ENCODE measurements around the gene TEF. TPM values are rescaled to one million over a fixed set of nuclear protein-coding genes. Genes with fewer than 3 reads are reported as not detected.

TEF gene
- polyA plus RNA-seq, 2 donors, result 8.5 to 9.5 TPM

GRCh38 chr22:41361716-41362310 lies 19.9 kb upstream of the TEF start:
- Histone ChIP-seq H3K27me3 (ENCODE audit: control insufficient read depth in 1 of 2, insufficient read depth in 2 of 2, low read length in 2 of 2) (no peaks in the 10 kb centered on the region), H3K4me3 (ENCODE audit: low read depth in 1 of 2, low read length in 2 of 2) (no peak overlapping the region), H3K27ac (ENCODE audit: low read depth in 2 of 2, low read length in 1 of 2) (no peak overlapping the region), H3K36me3 (ENCODE audit: control insufficient read depth in 2 of 2, insufficient read depth in 2 of 2, low read length in 1 of 2) (peaks cover 8 to 19% of the 10 kb centered on the region in 2 donors), H3K9me3 (ENCODE audit: control insufficient read depth in 2 of 2, insufficient read depth in 1 of 2, low read depth in 1 of 2, low read length in 1 of 2) (no peaks in the 10 kb centered on the region), H3K4me1 (ENCODE audit: control insufficient read depth in 2 of 2, insufficient read depth in 2 of 2, low read length in 1 of 2) (peaks cover 2 to 3% of the 10 kb centered on the region in 2 donors)
- WGBS, 2 donors, result 89 to 93% methylated on average over 13 of the region's 13 CpGs

DNA sequence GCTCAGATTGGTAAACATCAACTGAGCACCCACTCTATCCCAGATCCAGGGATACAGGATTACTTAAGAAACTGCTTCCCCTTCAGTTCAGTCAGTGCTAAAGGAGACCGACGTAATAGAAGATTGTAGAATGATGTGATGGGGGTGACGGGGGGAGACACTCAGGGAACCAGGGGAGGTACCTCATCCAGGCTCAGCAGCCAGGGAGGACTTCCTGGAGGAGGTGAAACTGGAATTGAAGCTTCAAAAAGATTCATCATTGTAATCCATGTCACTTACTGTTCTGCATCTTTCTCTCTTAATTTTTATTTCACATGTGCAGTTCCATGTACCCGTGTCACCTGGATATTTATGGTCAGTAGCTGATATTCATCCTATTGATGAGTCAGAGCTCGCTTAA lies 19.1 kb upstream of the TEF start:
- 86 to 89% methylated on average over 5 of the region's 5 CpGs for WGBS, 2 donors
- no peak overlapping the region for H3K27ac ChIP-seq (ENCODE audit: low read depth in 2 of 2, low read length in 1 of 2)
- no peak overlapping the region for H3K4me3 ChIP-seq (ENCODE audit: low read depth in 1 of 2, low read length in 2 of 2)
- H3K36me3 ChIP-seq (ENCODE audit: control insufficient read depth in 2 of 2, insufficient read depth in 2 of 2, low read length in 1 of 2), result peaks cover 3 to 14% of the 10 kb centered on the region in 2 donors
- H3K9me3 ChIP-seq (ENCODE audit: control insufficient read depth in 2 of 2, insufficient read depth in 1 of 2, low read depth in 1 of 2, low read length in 1 of 2), result no peaks in the 10 kb centered on the region
- no peaks in the 10 kb centered on the region for H3K27me3 ChIP-seq (ENCODE audit: control insufficient read depth in 1 of 2, insufficient read depth in 2 of 2, low read length in 2 of 2)
- peaks cover 4 to 10% of the 10 kb centered on the region in 2 donors for H3K4me1 ChIP-seq (ENCODE audit: control insufficient read depth in 2 of 2, insufficient read depth in 2 of 2, low read length in 1 of 2)

GRCh38 chr22:41364233-41364632 lies 17.5 kb upstream of the TEF start:
- peaks cover 0 to 3% of the 10 kb centered on the region in 2 donors for H3K36me3 ChIP-seq (ENCODE audit: control insufficient read depth in 2 of 2, insufficient read depth in 2 of 2, low read length in 1 of 2)
- H3K4me1 ChIP-seq (ENCODE audit: control insufficient read depth in 2 of 2, insufficient read depth in 2 of 2, low read length in 1 of 2), result peaks cover 8 to 15% of the 10 kb centered on the region in 2 donors
- no peaks in the 10 kb centered on the region for H3K27me3 ChIP-seq (ENCODE audit: control insufficient read depth in 1 of 2, insufficient read depth in 2 of 2, low read length in 2 of 2)
- H3K9me3 ChIP-seq (ENCODE audit: control insufficient read depth in 2 of 2, insufficient read depth in 1 of 2, low read depth in 1 of 2, low read length in 1 of 2), result no peaks in the 10 kb centered on the region
- H3K27ac ChIP-seq (ENCODE audit: low read depth in 2 of 2, low read length in 1 of 2), result no peak overlapping the region
- 81 to 86% methylated on average over 6 of the region's 6 CpGs for WGBS, 2 donors
- H3K4me3 ChIP-seq (ENCODE audit: low read depth in 1 of 2, low read length in 2 of 2), result no peak overlapping the region

GRCh38 chr22:41364955-41365354 lies 16.8 kb upstream of the TEF start:
- Histone ChIP-seq H3K27ac (ENCODE audit: low read depth in 2 of 2, low read length in 1 of 2) (no peak overlapping the region), H3K4me1 (ENCODE audit: control insufficient read depth in 2 of 2, insufficient read depth in 2 of 2, low read length in 1 of 2) (peaks cover 8 to 15% of the 10 kb centered on the region in 2 donors), H3K36me3 (ENCODE audit: control insufficient read depth in 2 of 2, insufficient read depth in 2 of 2, low read length in 1 of 2) (peaks cover 0 to 3% of the 10 kb centered on the region in 2 donors), H3K9me3 (ENCODE audit: control insufficient read depth in 2 of 2, insufficient read depth in 1 of 2, low read depth in 1 of 2, low read length in 1 of 2) (no peaks in the 10 kb centered on the region), H3K4me3 (ENCODE audit: low read depth in 1 of 2, low read length in 2 of 2) (no peak overlapping the region), H3K27me3 (ENCODE audit: control insufficient read depth in 1 of 2, insufficient read depth in 2 of 2, low read length in 2 of 2) (no peaks in the 10 kb centered on the region)
- WGBS, 2 donors, result 55 to 62% methylated on average over 8 of the region's 8 CpGs

DNA sequence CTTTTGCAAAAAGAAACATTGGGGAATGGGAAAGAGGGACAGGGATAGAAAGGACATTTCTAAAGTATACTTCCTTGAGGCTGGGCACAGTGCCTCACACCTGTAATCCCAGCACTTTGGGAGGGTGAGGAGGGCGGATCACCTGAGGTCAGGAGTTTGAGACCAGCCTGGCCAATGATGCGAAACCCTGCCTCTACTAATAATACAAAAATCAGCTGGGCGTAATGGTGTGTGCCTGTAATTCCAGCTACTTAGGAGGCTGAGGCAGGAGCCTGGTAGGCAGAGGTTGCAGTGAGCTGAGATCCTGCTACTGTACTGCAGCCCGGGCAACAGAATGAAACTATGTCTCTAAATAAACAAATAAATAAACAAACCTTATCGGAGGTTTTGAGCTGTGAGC lies 16.3 kb upstream of the TEF start:
- WGBS, 2 donors, result 50 to 61% methylated on average over 5 of the region's 5 CpGs
- H3K27ac ChIP-seq (ENCODE audit: low read depth in 2 of 2, low read length in 1 of 2), result no peak overlapping the region

DNA sequence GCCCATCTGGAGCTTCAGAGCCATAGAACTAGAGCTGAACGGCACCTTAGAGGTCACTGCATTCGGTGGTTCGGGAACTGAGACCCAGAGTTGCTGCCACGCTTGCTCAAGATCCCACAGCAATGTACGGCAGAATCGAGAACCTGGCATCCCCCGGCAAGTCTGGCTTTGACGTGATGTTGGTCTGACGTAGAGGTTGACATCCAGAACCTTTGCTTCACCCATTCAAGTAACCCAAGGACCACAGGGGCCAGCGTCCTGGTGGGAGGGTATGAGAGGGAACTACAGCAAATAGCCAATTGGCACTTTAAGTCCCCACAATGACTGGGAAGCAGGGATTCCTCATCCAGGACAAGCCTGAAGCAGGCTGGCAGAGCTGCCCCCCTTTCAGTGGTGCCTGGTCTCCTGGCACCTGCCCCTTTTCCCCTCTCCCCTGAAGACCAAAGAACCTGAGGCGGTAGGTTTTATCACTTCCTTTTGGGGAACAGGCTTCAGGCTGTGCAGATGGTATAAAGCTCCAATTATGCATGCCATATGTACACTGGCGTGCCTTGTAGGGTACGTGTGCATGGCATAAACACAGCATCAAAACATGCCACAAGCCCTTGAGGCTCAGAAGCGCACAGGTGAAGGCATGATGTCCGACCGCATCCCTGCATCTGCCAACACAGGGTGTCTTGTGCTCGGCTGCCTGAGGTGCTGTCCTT lies 15.3 kb upstream of the TEF start:
- 36 to 44% methylated on average over 17 of the region's 17 CpGs for WGBS, 2 donors
- no peak overlapping the region for H3K4me3 ChIP-seq (ENCODE audit: low read depth in 1 of 2, low read length in 2 of 2)
- no peaks in the 10 kb centered on the region for H3K9me3 ChIP-seq (ENCODE audit: control insufficient read depth in 2 of 2, insufficient read depth in 1 of 2, low read depth in 1 of 2, low read length in 1 of 2)
- peaks cover 8 to 16% of the 10 kb centered on the region in 2 donors for H3K4me1 ChIP-seq (ENCODE audit: control insufficient read depth in 2 of 2, insufficient read depth in 2 of 2, low read length in 1 of 2)
- H3K27me3 ChIP-seq (ENCODE audit: control insufficient read depth in 1 of 2, insufficient read depth in 2 of 2, low read length in 2 of 2), result no peaks in the 10 kb centered on the region
- H3K36me3 ChIP-seq (ENCODE audit: control insufficient read depth in 2 of 2, insufficient read depth in 2 of 2, low read length in 1 of 2), result no peaks in the 10 kb centered on the region
- peak overlapping the region; percentile 45 to 70 for H3K27ac ChIP-seq (ENCODE audit: low read depth in 2 of 2, low read length in 1 of 2)

More for the DNA sequence above, 16.3 kb upstream of the TEF start:
- Histone ChIP-seq H3K9me3 (ENCODE audit: control insufficient read depth in 2 of 2, insufficient read depth in 1 of 2, low read depth in 1 of 2, low read length in 1 of 2) (no peaks in the 10 kb centered on the region), H3K4me3 (ENCODE audit: low read depth in 1 of 2, low read length in 2 of 2) (no peak overlapping the region), H3K27me3 (ENCODE audit: control insufficient read depth in 1 of 2, insufficient read depth in 2 of 2, low read length in 2 of 2) (no peaks in the 10 kb centered on the region), H3K36me3 (ENCODE audit: control insufficient read depth in 2 of 2, insufficient read depth in 2 of 2, low read length in 1 of 2) (no peaks in the 10 kb centered on the region), H3K4me1 (ENCODE audit: control insufficient read depth in 2 of 2, insufficient read depth in 2 of 2, low read length in 1 of 2) (peaks cover 8 to 15% of the 10 kb centered on the region in 2 donors)

- H3K27ac ChIP-seq (ENCODE audit: low read depth in 2 of 2, low read length in 1 of 2), result peak overlapping the region; percentile 45 to 82
- H3K9me3 ChIP-seq (ENCODE audit: control insufficient read depth in 2 of 2, insufficient read depth in 1 of 2, low read depth in 1 of 2, low read length in 1 of 2), result no peaks in the 10 kb centered on the region
- 3 to 4% methylated on average over 20 to 21 of the region's 21 CpGs for WGBS, 2 donors
- H3K4me3 ChIP-seq (ENCODE audit: low read depth in 1 of 2, low read length in 2 of 2), result peak overlapping the region; percentile 28 to 31
- H3K27me3 ChIP-seq (ENCODE audit: control insufficient read depth in 1 of 2, insufficient read depth in 2 of 2, low read length in 2 of 2), result no peaks in the 10 kb centered on the region
- peaks cover 8 to 20% of the 10 kb centered on the region in 2 donors for H3K4me1 ChIP-seq (ENCODE audit: control insufficient read depth in 2 of 2, insufficient read depth in 2 of 2, low read length in 1 of 2)
- no peaks in the 10 kb centered on the region for H3K36me3 ChIP-seq (ENCODE audit: control insufficient read depth in 2 of 2, insufficient read depth in 2 of 2, low read length in 1 of 2)
These were observed 14.6 kb upstream of the TEF start for GRCh38 chr22:41367039-41367679.

DNA sequence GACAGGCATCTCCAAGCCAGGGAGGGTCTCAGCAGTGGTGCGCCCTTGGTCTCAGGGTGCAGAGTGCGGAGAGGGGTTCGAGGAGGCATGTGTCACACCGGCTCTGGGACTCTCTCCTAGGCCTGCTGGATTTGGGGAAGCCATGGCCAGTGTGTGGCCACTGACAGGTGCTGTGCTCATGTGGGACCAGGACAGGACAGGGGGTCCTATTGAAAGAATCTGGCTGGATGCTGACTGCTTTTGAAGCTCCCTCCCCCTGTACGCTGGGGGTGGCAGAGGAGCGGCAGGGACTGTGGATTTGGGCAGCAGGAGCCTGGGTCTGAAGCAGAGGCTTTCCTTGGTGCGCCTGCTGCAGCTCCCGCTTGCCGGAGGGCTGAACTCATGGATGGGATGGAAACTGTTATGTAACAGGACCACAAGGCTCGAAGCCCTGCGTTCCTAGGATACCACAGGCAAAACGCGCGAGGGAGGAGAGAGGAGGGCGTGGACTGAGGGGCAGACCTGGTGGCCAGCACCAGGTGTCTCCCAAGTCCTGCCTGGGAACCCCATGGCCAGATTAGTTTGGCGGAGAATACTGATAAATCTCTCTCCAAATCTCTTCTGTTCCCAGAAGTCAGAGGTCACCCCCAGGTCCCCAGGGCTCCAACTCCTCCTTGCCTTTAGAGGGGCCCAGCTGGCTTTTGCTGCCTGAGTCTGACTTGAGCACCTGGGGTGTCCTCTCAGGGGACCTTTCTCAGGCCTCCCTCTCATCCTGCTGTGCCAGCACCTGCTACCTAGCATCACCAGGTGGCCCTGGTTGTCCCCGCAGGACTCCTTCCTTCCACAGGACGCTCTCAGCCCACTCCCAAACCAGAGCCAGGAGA lies 13.8 kb upstream of the TEF start:
- peak overlapping the region; percentile 28 to 31 for H3K4me3 ChIP-seq (ENCODE audit: low read depth in 1 of 2, low read length in 2 of 2)
- H3K27me3 ChIP-seq (ENCODE audit: control insufficient read depth in 1 of 2, insufficient read depth in 2 of 2, low read length in 2 of 2), result no peaks in the 10 kb centered on the region
- peak overlapping the region; percentile 23 to 82 for H3K27ac ChIP-seq (ENCODE audit: low read depth in 2 of 2, low read length in 1 of 2)
- no peaks in the 10 kb centered on the region for H3K9me3 ChIP-seq (ENCODE audit: control insufficient read depth in 2 of 2, insufficient read depth in 1 of 2, low read depth in 1 of 2, low read length in 1 of 2)
- peaks cover 8 to 20% of the 10 kb centered on the region in 2 donors for H3K4me1 ChIP-seq (ENCODE audit: control insufficient read depth in 2 of 2, insufficient read depth in 2 of 2, low read length in 1 of 2)
- no peaks in the 10 kb centered on the region for H3K36me3 ChIP-seq (ENCODE audit: control insufficient read depth in 2 of 2, insufficient read depth in 2 of 2, low read length in 1 of 2)
- WGBS, 2 donors, result 37 to 39% methylated on average over 17 to 18 of the region's 18 CpGs
